Thyroid gland (tissue), 4 donors: ENCODE measurements around the gene MCOLN2. TPM values are rescaled to one million over a fixed set of nuclear protein-coding genes. Genes with fewer than 3 reads are reported as not detected.

Source experiments
- DNase-seq, 2 donors: peaks; one replicate each; pipeline ENCODE4 v3.0.0-alpha.2; 2019
- H3K27ac ChIP-seq, 3 donors: fragments of 200-600 bp; sonication (generic); 1 replicate in 2 of 3; 2 replicates in 1 of 3; pipeline ENCODE4 v1.5.1; 2016 to 2019; ENCODE audit warnings: mild to moderate bottlenecking in 1 of 3, moderate library complexity in 1 of 3
- H3K27me3 ChIP-seq: fragments of 200-600 bp; sonication (generic); one replicate; pipeline ENCODE4 v1.5.1; 2019
- H3K36me3 ChIP-seq, 2 donors: fragments of 200-600 bp; sonication (generic); one replicate each; pipeline ENCODE4 v1.5.1; 2016 to 2019
- H3K4me1 ChIP-seq, 2 donors: fragments of 200-600 bp; sonication (generic); one replicate each; pipeline ENCODE4 v1.5.1; 2017 to 2019
- H3K4me3 ChIP-seq, 3 donors: fragments of 200-600 bp; sonication (generic); replicated peaks in 1 of 3; 1 replicate in 2 of 3; 2 replicates in 1 of 3; pipeline ENCODE4 v1.5.1; 2016; ENCODE audit warnings: mild to moderate bottlenecking in 1 of 3
- H3K9me3 ChIP-seq: fragments of 200-600 bp; sonication (generic); one replicate; pipeline ENCODE4 v1.5.1; 2017
- CTCF ChIP-seq, 6 experiments: fragments of 200-600 bp in 3 of 6; fragments of 450-650 bp in 3 of 6; sonication (generic) in 3 of 6; IDR thresholded peaks; one replicate each; pipeline ENCODE4 v1.5.1; 2016 to 2019; ENCODE audit warnings: antibody characterized with exemption in 6 of 6, mild to moderate bottlenecking in 2 of 6, inconsistent platforms in 1 of 6, moderate library complexity in 1 of 6
- POLR2A ChIP-seq, 2 donors: fragments of 450-650 bp; IDR thresholded peaks; one replicate each; pipeline ENCODE4 v1.6.1; 2017; ENCODE audit warnings: antibody characterized with exemption in 2 of 2, mild to moderate bottlenecking in 2 of 2, moderate library complexity in 1 of 2
- WGBS, 2 donors: methylation state at CpG; one replicate each; pipeline ENCODE4 v1.1.5; 2017; 5-methylcytosine and 5-hydroxymethylcytosine counted together
- intact Hi-C: fragments of 100-400 bp; cut with DNase I; formaldehyde crosslinking; loops from one replicate; pipeline ENCODE4 v1.15.1; 2023
- total RNA-seq, 4 donors: library from RNA; depleted of rRNA; stranded (reverse); fragments of >200 nt; gene quantifications; one replicate each; pipeline ENCODE4 v1.2.3, GENCODE V29; 2016

MCOLN2 gene
- total RNA-seq, 4 donors from 2014 or later = 0.29 to 2.5 (median 1.4) TPM

- no peaks in the 10 kb centered on the region for H3K27me3 ChIP-seq
- H3K4me1 ChIP-seq = peaks cover 0 to 5% of the 10 kb centered on the region in 2 donors
- no peaks in the 10 kb centered on the region for H3K36me3 ChIP-seq
- no peaks in the 10 kb centered on the region for H3K9me3 ChIP-seq
- intact Hi-C loops = no loop called here
- TF ChIP-seq CTCF (IDR thresholded peaks at IDR 0.05) = no peak
- no peak for TF ChIP-seq POLR2A (IDR thresholded peaks at IDR 0.05)
- DNase-seq = no peak
- no peak overlapping the region for H3K4me3 ChIP-seq
- 76 to 80% methylated on average over 6 of the region's 6 CpGs for WGBS, 2 donors
- H3K27ac ChIP-seq = no peak overlapping the region
These were observed 40.3 kb downstream of the MCOLN2 start for GRCh38 chr1:84956655-84957054.

GRCh38 chr1:84956097-84956496 lies 40.8 kb downstream of the MCOLN2 start:
- WGBS, 2 donors = 88 to 89% methylated on average over 6 of the region's 6 CpGs
- TF ChIP-seq POLR2A (IDR thresholded peaks at IDR 0.05) (no peak), CTCF (IDR thresholded peaks at IDR 0.05) (no peak)
- H3K4me3 ChIP-seq = no peak overlapping the region
- peaks cover 0 to 5% of the 10 kb centered on the region in 2 donors for H3K4me1 ChIP-seq
- H3K27ac ChIP-seq = no peak overlapping the region
- H3K27me3 ChIP-seq = no peaks in the 10 kb centered on the region
- H3K36me3 ChIP-seq = no peaks in the 10 kb centered on the region
- DNase-seq = no peak
- H3K9me3 ChIP-seq = no peaks in the 10 kb centered on the region
- intact Hi-C loops = no loop called here

- no peaks in the 10 kb centered on the region for H3K9me3 ChIP-seq
- no peak overlapping the region for H3K27ac ChIP-seq
- peaks cover 0 to 4% of the 10 kb centered on the region in 2 donors for H3K4me1 ChIP-seq
- no peak overlapping the region for H3K4me3 ChIP-seq
- TF ChIP-seq CTCF (IDR thresholded peaks at IDR 0.05) (no peak), POLR2A (IDR thresholded peaks at IDR 0.05) (no peak)
- intact Hi-C loops = loop anchor here (5.0 kb wide), 1 partner anchor 308 kb away; the partner anchor contains the start of gene C1orf52
- H3K36me3 ChIP-seq = no peaks in the 10 kb centered on the region
- DNase-seq = no peak
- no peaks in the 10 kb centered on the region for H3K27me3 ChIP-seq
These were observed 47.2 kb downstream of the MCOLN2 start for GRCh38 chr1:84949664-84950063.

DNA sequence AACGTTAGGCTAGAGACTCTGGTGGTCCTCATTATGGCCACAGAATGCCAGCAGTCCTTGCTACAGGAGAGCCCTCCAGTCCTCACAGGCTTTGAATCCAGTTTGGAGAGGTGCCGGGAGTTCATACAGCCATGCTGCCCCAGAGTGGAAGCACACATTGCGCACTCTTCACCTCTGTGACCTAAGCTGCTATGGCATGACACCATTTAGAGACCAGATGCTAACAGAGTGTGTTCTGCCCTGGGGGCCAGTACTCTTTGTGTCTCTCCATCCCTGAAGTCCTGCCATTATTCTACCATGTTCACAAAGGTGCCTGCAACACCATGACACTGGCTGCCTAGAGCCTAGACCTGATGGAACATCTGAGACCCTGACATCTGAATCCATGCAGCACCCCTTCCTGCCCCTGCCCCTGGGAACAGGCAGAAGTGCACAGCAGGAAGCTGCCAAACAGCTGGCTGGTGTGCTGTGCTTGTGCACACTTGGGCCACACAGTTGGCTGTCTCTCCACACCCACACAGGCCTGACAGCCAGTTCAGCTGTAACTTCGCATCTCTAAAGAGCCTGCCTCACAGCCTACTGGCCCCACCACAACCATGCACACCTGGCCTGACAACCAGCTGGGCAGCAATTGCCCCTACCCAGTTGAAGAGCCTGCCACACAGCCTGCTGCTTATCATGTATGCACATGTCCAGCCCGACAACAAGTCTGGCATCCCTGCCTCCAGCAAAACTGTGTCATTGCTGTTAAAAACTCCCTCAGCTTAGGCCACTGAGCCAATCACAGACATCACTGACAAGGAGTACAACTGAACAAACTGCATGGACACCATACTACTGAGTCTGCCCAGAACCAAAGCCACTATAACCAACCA lies 49.1 kb downstream of the MCOLN2 start:
- H3K27me3 ChIP-seq = no peaks in the 10 kb centered on the region
- TF ChIP-seq POLR2A (IDR thresholded peaks at IDR 0.05) = no peak
- no peak for TF ChIP-seq CTCF (IDR thresholded peaks at IDR 0.05)
- no peaks in the 10 kb centered on the region for H3K36me3 ChIP-seq
- 84 to 86% methylated on average over 5 of the region's 5 CpGs for WGBS, 2 donors
- H3K27ac ChIP-seq = no peak overlapping the region
- no peaks in the 10 kb centered on the region for H3K9me3 ChIP-seq
- DNase-seq = no peak
- peaks cover 0 to 4% of the 10 kb centered on the region in 2 donors for H3K4me1 ChIP-seq
- intact Hi-C loops = loop anchor here (5.0 kb wide), 1 partner anchor 310 kb away; the partner anchor contains the start of gene C1orf52
- H3K4me3 ChIP-seq = no peak overlapping the region

DNA sequence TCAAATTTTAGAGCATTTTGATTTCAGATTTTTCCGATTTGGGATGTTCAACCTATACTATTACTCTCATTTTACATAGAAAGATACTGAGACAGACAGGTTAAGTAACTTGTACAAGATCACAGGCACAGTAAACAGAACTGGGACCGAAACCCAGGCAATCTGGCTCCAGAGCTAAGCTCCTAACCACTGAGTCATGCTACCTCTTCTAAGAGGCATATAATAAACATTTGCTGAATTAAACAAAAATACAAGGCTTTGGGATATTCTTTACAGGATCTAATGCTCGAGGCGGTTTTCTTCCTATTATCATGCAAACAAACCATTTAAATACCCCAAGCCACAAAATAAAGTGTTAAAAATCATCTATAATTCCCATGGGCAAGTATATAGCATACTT lies 50.3 kb downstream of the MCOLN2 start:
- WGBS, 2 donors = 97 to 98% methylated on average over 4 of the region's 4 CpGs
- intact Hi-C loops = loop anchor here (5.0 kb wide), 1 partner anchor 311 kb away; the partner anchor contains the start of gene C1orf52
- no peaks in the 10 kb centered on the region for H3K27me3 ChIP-seq
- no peak overlapping the region for H3K27ac ChIP-seq
- no peaks in the 10 kb centered on the region for H3K36me3 ChIP-seq
- H3K4me1 ChIP-seq = peaks cover 0 to 4% of the 10 kb centered on the region in 2 donors
- no peak for TF ChIP-seq POLR2A (IDR thresholded peaks at IDR 0.05)
- TF ChIP-seq CTCF (IDR thresholded peaks at IDR 0.05) = no peak
- DNase-seq = no peak
- no peaks in the 10 kb centered on the region for H3K9me3 ChIP-seq
- H3K4me3 ChIP-seq = no peak overlapping the region
